AG04450 (cell line): ENCODE measurements around the gene B3GALT5. TPM values are rescaled to one million over a fixed set of nuclear protein-coding genes. Genes with fewer than 3 reads are reported as not detected.

Source experiments
- CTCF ChIA-PET: fragments of 300-600, 350-600 bp; formaldehyde crosslinking; extraction: SDS; loops from one replicate; lab custom pipeline; 2022; ENCODE audit warnings: antibody characterized with exemption, inconsistent platforms; lab: Charles Lee
- POLR2A ChIA-PET: fragments of 350-600 bp; formaldehyde crosslinking; extraction: SDS; loops from one replicate; lab custom pipeline; 2021; ENCODE audit warnings: antibody characterized with exemption, inconsistent platforms; lab: Yijun Ruan, JAX
- DNase-seq: peaks from one replicate; pipeline ENCODE4 v3.0.0-alpha.2; 2011; ENCODE audit warnings: low read depth, low spot score
- H3K27ac ChIP-seq: one replicate; pipeline ENCODE4 v1.5.1; 2012; ENCODE audit warnings: low read depth, low read length, control low read depth
- H3K27me3 ChIP-seq: one replicate; pipeline ENCODE4 v1.6.0; 2012; ENCODE audit warnings: low read length; ENCODE audit not compliant: control insufficient read depth, insufficient read depth
- H3K4me3 ChIP-seq: 2 replicates; pipeline ENCODE4 v1.5.1; 2011; ENCODE audit warnings: mild to moderate bottlenecking, low read depth, low read length, control low read depth
- H3K9me3 ChIP-seq: 2 replicates; pipeline ENCODE4 v1.5.1; 2012; ENCODE audit warnings: low read length; ENCODE audit not compliant: control insufficient read depth, insufficient read depth
- CTCF ChIP-seq: IDR thresholded peaks from 2 replicates; pipeline ENCODE4 v1.5.1; 2011; ENCODE audit warnings: low read depth, low read length, control low read depth, inconsistent platforms
- polyA plus RNA-seq: library from polyadenylated mRNA; depleted of rRNA; stranded (reverse); fragments of >200 nt; gene quantifications from 2 replicates; pipeline ENCODE4 v1.2.3, GENCODE V29; 2011

Gene B3GALT5
- polyA plus RNA-seq, 1 experiment: 0.05 TPM

- no peaks in the 10 kb centered on the region for H3K27me3 ChIP-seq
- TF ChIP-seq CTCF: no peak
- no peak overlapping the region for H3K27ac ChIP-seq
- no peak for DNase-seq
- POLR2A ChIA-PET: no interaction called here
- CTCF ChIA-PET: no interaction called here
- H3K9me3 ChIP-seq: no peaks in the 10 kb centered on the region
- no peak overlapping the region for H3K4me3 ChIP-seq
Observed at GRCh38 chr21:39625211-39625895, 12.6 kb downstream of the B3GALT5 start.

- CTCF ChIA-PET: no interaction called here
- Histone ChIP-seq H3K27ac (no peak overlapping the region), H3K27me3 (no peaks in the 10 kb centered on the region), H3K9me3 (no peaks in the 10 kb centered on the region), H3K4me3 (no peak overlapping the region)
- no peak for TF ChIP-seq CTCF
- POLR2A ChIA-PET: no interaction called here
- DNase-seq: no peak
Observed at GRCh38 chr21:39628385-39628784, 15.6 kb downstream of the B3GALT5 start.

- no peak for TF ChIP-seq CTCF
- no peaks in the 10 kb centered on the region for H3K9me3 ChIP-seq
- ChIA-PET POLR2A (no interaction called here), CTCF (no interaction called here)
- no peaks in the 10 kb centered on the region for H3K27me3 ChIP-seq
- DNase-seq: no peak
- H3K27ac ChIP-seq: no peak overlapping the region
- H3K4me3 ChIP-seq: no peak overlapping the region
Observed at GRCh38 chr21:39630191-39630591, 17.5 kb downstream of the B3GALT5 start.

GRCh38 chr21:39630827-39631226, 18.1 kb downstream of the B3GALT5 start:
- H3K27ac ChIP-seq: no peak overlapping the region
- H3K9me3 ChIP-seq: no peaks in the 10 kb centered on the region
- no peak for TF ChIP-seq CTCF
- no peaks in the 10 kb centered on the region for H3K27me3 ChIP-seq
- no peak overlapping the region for H3K4me3 ChIP-seq
- POLR2A ChIA-PET: no interaction called here
- CTCF ChIA-PET: no interaction called here
- no peak for DNase-seq

- TF ChIP-seq CTCF: no peak
- Histone ChIP-seq H3K9me3 (no peaks in the 10 kb centered on the region), H3K27me3 (no peaks in the 10 kb centered on the region), H3K27ac (no peak overlapping the region), H3K4me3 (no peak overlapping the region)
- CTCF ChIA-PET: interaction anchor here (1.1 kb wide), 1 partner anchor 16 kb away, joined by 3 read pairs; no protein-coding TSS in a partner anchor
- POLR2A ChIA-PET: no interaction called here
- no peak for DNase-seq
Observed at GRCh38 chr21:39631842-39632562, 19.3 kb downstream of the B3GALT5 start.
